ENCODE measurements around the gene SULT1A2. TPM values are rescaled to one million over a fixed set of nuclear protein-coding genes. Genes with fewer than 3 reads are reported as not detected.

The SULT1A2 gene
- 0.07 to 0.29 TPM (median 0.10 TPM) in 4 of 5 replicates, not detected in the other for total RNA-seq (2022; extraction: Qiagen RNA extraction)

GRCh38 chr16:28596840-28597691 is at the start of gene SULT1A2:
TSS of gene SULT1A2 (minus strand) at chr16:28597050. CDS start at chr16:28595930, 1,120 bp downstream.

GRCh38 chr16:28637765-28638164 is 40.9 kb upstream of the SULT1A2 start, which contains the start of gene NPIPB8:
TSS of gene NPIPB8 (plus strand) at chr16:28638065. CDS start at chr16:28638361, 296 bp downstream.

GRCh38 chr16:28609631-28610594 is 13.1 kb upstream of the SULT1A2 start, which contains the start of gene SULT1A1:
TSS of gene SULT1A1 (minus strand) at chr16:28610044. CDS start at chr16:28608855, 1,189 bp downstream.

GRCh38 chr16:28553776-28554633 is 42.8 kb downstream of the SULT1A2 start, which contains the start of gene SGF29:
TSS of gene SGF29 (plus strand) at chr16:28553920. CDS start at chr16:28581070, 27,150 bp downstream.

Other genes starting within 250 kb of the SULT1A2 start
- gene NPIPB6, start 233.5 kb downstream of the SULT1A2 start, total RNA-seq (2022; extraction: Qiagen RNA extraction), result 1.7 to 3.0 TPM (median 2.0 TPM) in 5 replicates
- 66.4 to 106 TPM (median 76.0 TPM) in 5 replicates for gene EIF3CL, start 193.2 kb downstream of the SULT1A2 start, total RNA-seq (2022; extraction: Qiagen RNA extraction)
- 0.08 to 0.41 TPM (median 0.17 TPM) in 4 of 5 replicates, not detected in the other for gene NPIPB7, start 124.7 kb downstream of the SULT1A2 start, total RNA-seq (2022; extraction: Qiagen RNA extraction)
- 21.9 to 38.9 TPM (median 35.1 TPM) in 5 replicates for gene CLN3, start 105.0 kb downstream of the SULT1A2 start, total RNA-seq (2022; extraction: Qiagen RNA extraction)
- gene APOBR, start 102.4 kb downstream of the SULT1A2 start, total RNA-seq (2022; extraction: Qiagen RNA extraction), result 0.05 to 0.07 TPM (median 0.06 TPM) in 5 replicates
- not detected in 5 replicates for gene IL27, start 90.2 kb downstream of the SULT1A2 start, total RNA-seq (2022; extraction: Qiagen RNA extraction)
- 13.2 to 19.8 TPM (median 14.3 TPM) in 5 replicates for gene NUPR1, start 58.1 kb downstream of the SULT1A2 start, total RNA-seq (2022; extraction: Qiagen RNA extraction)
- 19.5 to 24.2 TPM (median 21.4 TPM) in 5 replicates for gene SGF29, start 43.1 kb downstream of the SULT1A2 start, total RNA-seq (2022; extraction: Qiagen RNA extraction)
- 4.3 to 7.2 TPM (median 5.7 TPM) in 5 replicates for gene SULT1A1, start 13.0 kb upstream of the SULT1A2 start, total RNA-seq (2022; extraction: Qiagen RNA extraction)
- 0.31 to 0.52 TPM (median 0.47 TPM) in 5 replicates for gene NPIPB8, start 41.0 kb upstream of the SULT1A2 start, total RNA-seq (2022; extraction: Qiagen RNA extraction)
- 202 to 359 TPM (median 356 TPM) in 5 replicates for gene EIF3C, start 114.4 kb upstream of the SULT1A2 start, total RNA-seq (2022; extraction: Qiagen RNA extraction)
- 1.4 to 2.3 TPM (median 1.7 TPM) in 5 replicates for gene NPIPB9, start 154.7 kb upstream of the SULT1A2 start, total RNA-seq (2022; extraction: Qiagen RNA extraction)
- 94.5 to 143 TPM (median 129 TPM) in 5 replicates for gene ATXN2L, start 225.9 kb upstream of the SULT1A2 start, total RNA-seq (2022; extraction: Qiagen RNA extraction)
- gene TUFM, start 249.3 kb upstream of the SULT1A2 start, total RNA-seq (2022; extraction: Qiagen RNA extraction), result 216 to 313 TPM (median 305 TPM) in 5 replicates

Data from A549 treated with CORT108297 at 1 μM for 4 hours (cell line).